Dendritic cell treated with granulocyte-macrophage colony-stimulating factor and Interleukin-4, amounts not matched to agents 40 ng/mL and 50 ng/mL, for 4 days (primary cell): ENCODE measurements around the gene BRAT1.
"Not testable (repeated sequence)": the region's sequence is repeated elsewhere in the genome, so short reads cannot be mapped to it uniquely, and the experiment has no call there.

Experiments
- H3K27ac Mint-ChIP-seq: one replicate; pipeline ENCODE4 v1.8.0; 2022; ENCODE audit warnings: mild to moderate bottlenecking, mixed read lengths
- H3K27me3 Mint-ChIP-seq: one replicate; pipeline ENCODE4 v1.8.0; 2022; ENCODE audit warnings: mild to moderate bottlenecking, mixed read lengths
- H3K36me3 Mint-ChIP-seq: one replicate; pipeline ENCODE4 v1.8.0; 2022; ENCODE audit warnings: low read depth, mixed read lengths
- H3K4me1 Mint-ChIP-seq: one replicate; pipeline ENCODE4 v1.8.0; 2022; ENCODE audit warnings: low read depth, mixed read lengths
- H3K4me3 Mint-ChIP-seq: one replicate; pipeline ENCODE4 v1.8.0; 2022; ENCODE audit warnings: mild to moderate bottlenecking, moderate library complexity, mixed read lengths
- H3K9me3 Mint-ChIP-seq: one replicate; pipeline ENCODE4 v1.8.0; 2022; ENCODE audit warnings: mixed read lengths
- intact Hi-C: fragments of 100-400 bp; cut with micrococcal nuclease; formaldehyde crosslinking; loops from one replicate; pipeline ENCODE4 v1.15.0; 2022

The BRAT1 gene

DNA sequence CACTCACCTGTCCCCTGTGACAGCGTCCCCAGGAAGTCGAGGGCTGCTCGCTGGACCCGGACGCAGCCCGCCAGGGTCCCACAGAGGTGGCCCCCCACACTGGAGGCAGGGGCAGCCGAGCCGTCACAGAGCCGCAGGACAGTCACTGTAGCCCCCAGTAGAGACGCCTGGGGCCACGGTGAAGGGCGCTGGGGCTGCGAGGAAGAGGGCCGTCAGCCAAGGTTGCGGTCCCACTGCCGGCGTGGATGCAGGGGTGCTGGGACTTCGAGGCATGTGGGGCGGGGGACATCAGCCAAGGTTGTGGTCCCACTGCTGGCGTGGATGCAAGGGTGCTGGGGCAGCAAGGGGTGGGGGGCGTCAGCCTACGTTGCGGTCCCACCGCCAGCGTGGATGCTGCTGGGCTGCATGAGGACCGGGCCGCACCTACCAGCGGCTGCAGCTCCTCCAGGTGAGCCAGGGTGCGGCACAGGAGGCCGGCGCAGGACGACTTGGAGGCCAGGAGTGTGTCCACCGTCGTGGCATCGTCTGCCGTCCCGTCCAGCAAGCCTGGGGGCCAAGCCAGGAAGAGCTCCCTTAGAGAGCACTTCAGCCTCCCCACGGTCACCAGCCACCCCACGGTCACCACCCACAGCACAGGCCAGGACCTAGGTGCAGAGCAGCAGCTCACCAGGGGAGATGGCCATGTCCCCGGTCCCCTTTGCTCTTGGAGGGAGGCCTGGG lies 13.9 kb downstream of the BRAT1 start:
- Mint-ChIP-seq H3K4me3 (no peak overlapping the region), H3K4me1 (peaks cover 21% of the 10 kb centered on the region), H3K9me3 (no peaks in the 10 kb centered on the region), H3K27ac (no peak overlapping the region), H3K36me3 (peaks cover 93% of the 10 kb centered on the region), H3K27me3 (no peaks in the 10 kb centered on the region)
- intact Hi-C loops: no loop called here

DNA sequence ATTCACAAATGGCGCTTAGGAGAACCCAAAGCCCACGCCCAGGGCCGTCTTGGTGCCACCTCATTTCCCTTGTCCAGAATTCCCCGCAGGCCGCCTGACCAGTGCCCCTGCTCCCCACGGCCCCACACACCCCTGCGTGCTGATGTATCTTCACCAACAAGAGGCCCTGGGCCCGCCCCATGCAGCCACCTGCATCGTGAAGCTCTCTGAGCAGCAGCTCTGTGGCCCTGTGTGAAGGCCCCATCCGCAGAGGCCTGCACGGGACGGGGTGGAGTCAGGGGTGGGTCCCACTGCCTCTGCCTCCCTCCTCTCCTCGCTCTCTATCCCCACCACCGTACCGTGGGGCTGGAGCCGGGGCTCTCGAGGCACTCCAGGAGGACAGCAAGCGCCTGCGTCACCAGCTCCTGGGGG lies 14.7 kb downstream of the BRAT1 start:
- Mint-ChIP-seq H3K4me1 (peaks cover 21% of the 10 kb centered on the region), H3K36me3 (peaks cover 85% of the 10 kb centered on the region), H3K9me3 (no peaks in the 10 kb centered on the region), H3K27ac (no peak overlapping the region), H3K4me3 (no peak overlapping the region), H3K27me3 (no peaks in the 10 kb centered on the region)
- intact Hi-C loops: no loop called here

DNA sequence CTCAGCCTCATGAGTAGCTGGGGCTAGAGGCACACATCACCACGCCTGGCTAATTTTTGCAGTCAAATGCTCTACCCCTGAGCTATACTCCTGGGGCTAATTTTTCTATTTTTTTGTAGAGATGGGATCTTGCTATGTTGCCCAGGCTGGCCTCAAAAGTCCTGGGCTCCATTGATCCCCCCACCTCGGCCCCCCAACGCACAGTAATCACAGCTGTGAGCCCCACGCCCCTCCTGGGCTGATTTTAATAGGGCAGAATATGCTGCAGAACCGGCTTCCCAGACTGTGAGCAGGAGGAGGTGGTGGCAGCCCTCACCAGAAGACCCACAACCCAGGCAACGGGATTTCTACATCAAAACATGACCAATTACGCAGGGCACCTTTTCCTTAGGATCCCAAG lies 15.2 kb downstream of the BRAT1 start:
- no peak overlapping the region for H3K4me3 Mint-ChIP-seq
- H3K9me3 Mint-ChIP-seq: no peaks in the 10 kb centered on the region
- peaks cover 25% of the 10 kb centered on the region for H3K4me1 Mint-ChIP-seq
- H3K27me3 Mint-ChIP-seq: no peaks in the 10 kb centered on the region
- H3K27ac Mint-ChIP-seq: no peak overlapping the region
- peaks cover 80% of the 10 kb centered on the region for H3K36me3 Mint-ChIP-seq
- intact Hi-C loops: no loop called here

DNA sequence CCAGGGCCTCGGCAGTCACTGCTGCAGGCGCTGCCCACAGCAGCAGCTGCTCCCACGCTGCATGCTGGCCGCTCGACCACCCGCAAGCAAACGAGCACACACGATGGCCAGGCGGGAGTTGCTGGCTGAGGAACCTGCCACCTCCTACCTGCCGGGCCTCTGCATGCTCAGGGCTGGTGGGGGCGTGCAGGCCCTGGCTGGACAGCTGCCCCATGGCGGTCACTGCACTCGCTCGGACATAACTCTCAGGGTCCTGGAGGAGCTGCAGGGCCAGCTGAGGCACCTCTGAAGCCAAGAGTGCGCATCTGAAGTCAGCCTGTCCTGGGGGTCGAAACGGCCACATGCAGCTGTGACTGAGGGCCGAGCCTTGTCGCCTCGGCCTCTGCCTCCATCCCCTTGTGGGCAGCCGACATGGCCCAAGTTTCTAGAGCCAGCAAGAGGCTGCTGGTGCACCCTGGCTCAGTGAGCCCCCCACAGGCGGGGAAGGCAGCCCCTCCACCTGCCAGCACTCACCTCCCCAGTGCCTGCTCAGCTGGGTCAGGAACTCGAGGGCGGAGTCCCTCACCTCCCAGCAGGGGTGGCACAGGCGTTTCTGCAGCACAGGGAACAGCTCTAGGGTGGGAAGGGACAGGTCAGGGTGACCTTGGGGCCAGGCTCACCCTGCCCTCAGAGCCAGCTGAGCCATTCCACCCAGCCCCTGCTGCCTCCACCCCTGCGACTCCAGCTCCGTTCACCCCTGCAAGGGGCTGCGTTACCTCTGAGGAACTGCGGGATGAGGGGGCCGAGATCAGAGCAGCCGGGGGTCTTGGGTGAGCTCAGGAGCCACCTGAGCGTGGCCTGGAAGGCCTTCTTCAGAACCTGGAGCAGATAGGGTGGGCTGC lies 16.1 kb downstream of the BRAT1 start:
- intact Hi-C loops: no loop called here
- H3K27ac Mint-ChIP-seq: no peak overlapping the region

DNA sequence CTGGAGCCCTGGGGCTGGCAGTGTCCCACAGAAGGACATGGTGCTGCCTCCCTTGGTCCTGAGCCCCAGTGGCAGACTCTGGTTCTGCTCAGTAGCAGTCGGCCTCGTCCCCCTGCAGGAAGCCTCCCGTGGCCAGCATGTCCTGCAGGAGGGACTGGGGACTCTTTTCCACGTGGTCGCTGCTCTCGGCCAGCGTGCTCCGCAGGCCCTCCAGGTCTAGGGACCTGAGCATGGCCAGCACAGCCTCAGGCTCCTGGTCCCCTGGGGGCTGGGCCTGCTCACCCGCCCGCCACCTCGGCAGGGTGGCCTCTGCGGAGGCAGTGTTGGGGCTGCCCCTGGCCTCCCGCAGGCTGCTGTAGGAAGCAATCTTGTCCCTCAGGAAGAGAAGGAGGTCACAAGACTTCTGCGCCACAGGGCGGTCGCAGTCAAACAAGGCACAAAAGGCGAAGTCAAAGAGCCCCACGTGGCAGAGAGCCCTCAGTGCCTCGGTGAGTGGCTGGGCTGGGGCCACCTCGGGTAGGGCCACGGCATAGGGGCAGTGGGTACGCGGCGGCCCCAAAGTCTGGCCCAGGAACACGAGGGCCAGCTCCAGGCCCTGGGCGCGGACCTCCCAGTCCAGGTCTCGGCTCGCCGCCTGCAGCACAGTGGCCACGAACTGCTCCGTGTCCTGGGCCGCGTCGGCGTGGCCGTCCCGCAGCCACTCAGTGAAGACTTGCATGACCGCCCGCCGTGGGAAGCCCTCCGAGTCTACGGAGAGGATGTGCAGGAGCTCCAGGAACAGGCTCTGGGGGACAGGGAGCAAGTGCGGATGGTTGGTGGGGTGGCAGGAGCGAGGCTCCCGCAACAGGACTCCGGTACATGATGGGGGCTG lies 17.1 kb downstream of the BRAT1 start:
- Mint-ChIP-seq H3K4me1 (peaks cover 11% of the 10 kb centered on the region), H3K36me3 (peaks cover 60% of the 10 kb centered on the region), H3K4me3 (no peak overlapping the region), H3K9me3 (no peaks in the 10 kb centered on the region), H3K27me3 (no peaks in the 10 kb centered on the region), H3K27ac (no peak overlapping the region)
- intact Hi-C loops: no loop called here

More for the DNA sequence above, 16.1 kb downstream of the BRAT1 start:
- Mint-ChIP-seq H3K27me3 (no peaks in the 10 kb centered on the region), H3K4me1 (peaks cover 22% of the 10 kb centered on the region), H3K4me3 (no peak overlapping the region), H3K9me3 (no peaks in the 10 kb centered on the region), H3K36me3 (peaks cover 71% of the 10 kb centered on the region)

DNA sequence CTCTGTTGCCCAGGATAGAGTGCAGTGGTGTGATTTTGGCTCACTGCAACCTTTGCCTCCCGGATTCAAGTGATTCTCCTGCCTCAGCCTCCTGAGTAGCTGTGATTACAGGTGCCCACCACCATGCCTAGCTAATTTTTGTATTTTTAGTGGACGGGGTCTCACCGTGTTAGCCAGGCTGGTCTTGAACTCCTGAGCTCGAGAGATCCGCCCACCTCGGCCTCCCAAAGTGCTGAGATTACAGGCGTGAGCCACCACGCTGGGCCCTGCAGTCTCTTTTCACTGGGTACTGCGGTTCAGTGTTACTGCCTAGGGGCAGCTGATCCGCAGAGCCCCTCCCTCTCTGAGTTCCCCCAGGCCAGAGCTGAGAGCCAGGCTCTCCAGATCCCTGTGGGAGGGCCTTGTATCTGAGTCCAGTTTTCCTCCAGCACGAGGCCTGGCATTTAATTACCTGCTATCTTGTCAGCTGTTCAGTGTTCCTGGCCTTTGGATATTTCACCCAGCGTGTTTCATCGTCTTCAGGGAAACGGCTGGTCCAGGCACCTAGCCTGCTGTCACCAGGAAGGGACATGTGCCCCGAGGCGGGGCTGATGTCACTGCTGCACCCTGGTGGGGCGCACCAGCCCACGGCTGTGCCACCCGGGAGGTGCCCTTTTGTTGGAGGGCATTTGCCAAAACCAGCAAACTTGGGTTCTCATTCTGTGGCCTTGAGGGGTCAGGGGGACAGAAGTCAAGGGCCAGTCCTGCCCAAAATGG lies 19.3 kb downstream of the BRAT1 start:
- H3K4me1 Mint-ChIP-seq: peaks cover 22% of the 10 kb centered on the region
- H3K9me3 Mint-ChIP-seq, H3K27me3 Mint-ChIP-seq, intact Hi-C loops, H3K27ac Mint-ChIP-seq, H3K4me3 Mint-ChIP-seq: not testable (repeated sequence)
- peaks cover 39% of the 10 kb centered on the region for H3K36me3 Mint-ChIP-seq

DNA sequence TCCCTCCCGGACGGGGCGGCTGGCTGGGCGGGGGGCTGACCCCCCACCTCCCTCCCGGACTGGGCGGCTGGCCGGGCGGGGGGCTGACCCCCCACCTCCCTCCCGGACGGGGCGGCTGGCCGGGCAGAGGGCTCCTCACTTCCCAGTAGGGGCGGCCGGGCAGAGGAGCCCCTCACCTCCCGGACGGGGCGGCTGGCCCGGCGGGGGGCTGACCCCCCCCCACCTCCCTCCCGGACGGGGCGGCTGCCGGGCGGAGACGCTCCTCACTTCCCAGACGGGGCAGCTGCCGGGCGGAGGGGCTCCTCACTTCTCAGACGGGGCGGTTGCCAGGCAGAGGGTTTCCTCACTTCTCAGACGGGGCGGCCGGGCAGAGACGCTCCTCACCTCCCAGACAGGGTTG lies 21.1 kb downstream of the BRAT1 start:
- H3K27ac Mint-ChIP-seq, H3K27me3 Mint-ChIP-seq, H3K4me3 Mint-ChIP-seq, intact Hi-C loops, H3K9me3 Mint-ChIP-seq: not testable (repeated sequence)
- Mint-ChIP-seq H3K4me1 (peaks cover 41% of the 10 kb centered on the region), H3K36me3 (peaks cover 20% of the 10 kb centered on the region)

DNA sequence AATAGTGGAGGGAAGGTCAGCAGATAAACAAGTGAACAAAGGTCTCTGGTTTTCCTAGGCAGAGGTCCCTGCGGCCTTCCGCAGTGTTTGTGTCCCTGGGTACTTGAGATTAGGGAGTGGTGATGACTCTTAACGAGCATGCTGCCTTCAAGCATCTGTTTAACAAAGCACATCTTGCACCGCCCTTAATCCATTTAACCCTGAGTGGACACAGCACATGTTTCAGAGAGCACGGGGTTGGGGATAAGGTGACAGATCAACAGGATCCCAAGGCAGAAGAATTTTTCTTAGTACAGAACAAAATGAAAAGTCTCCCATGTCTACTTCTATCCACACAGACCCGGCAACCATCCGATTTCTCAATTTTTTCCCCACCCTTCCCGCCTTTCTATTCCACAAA lies 21.8 kb downstream of the BRAT1 start:
- Mint-ChIP-seq H3K4me1 (peaks cover 47% of the 10 kb centered on the region), H3K36me3 (peaks cover 20% of the 10 kb centered on the region)
- H3K27ac Mint-ChIP-seq, intact Hi-C loops, H3K9me3 Mint-ChIP-seq, H3K4me3 Mint-ChIP-seq, H3K27me3 Mint-ChIP-seq: not testable (repeated sequence)

DNA sequence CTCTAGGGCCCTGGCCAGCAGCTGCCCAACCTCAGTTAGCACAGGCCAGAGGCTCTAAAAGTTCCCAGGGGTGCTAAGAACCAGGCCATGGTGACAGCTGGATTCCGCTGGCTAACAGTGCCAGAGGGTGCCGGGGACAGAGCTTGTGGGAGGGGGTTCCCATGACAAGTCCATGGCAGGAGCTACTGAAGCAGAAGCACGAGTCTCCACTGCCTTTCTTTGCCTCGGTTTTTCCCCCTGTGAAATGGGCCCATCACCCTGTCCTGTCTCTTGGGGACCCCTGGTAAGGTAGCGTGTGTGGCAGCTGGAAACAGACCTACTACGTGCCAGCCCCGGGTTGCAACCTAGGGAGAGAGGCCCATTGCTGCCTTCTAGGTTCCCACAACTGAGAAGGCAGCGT lies 22.5 kb downstream of the BRAT1 start:
- H3K27ac Mint-ChIP-seq, H3K27me3 Mint-ChIP-seq: not testable (repeated sequence)
- peaks cover 54% of the 10 kb centered on the region for H3K4me1 Mint-ChIP-seq

DNA sequence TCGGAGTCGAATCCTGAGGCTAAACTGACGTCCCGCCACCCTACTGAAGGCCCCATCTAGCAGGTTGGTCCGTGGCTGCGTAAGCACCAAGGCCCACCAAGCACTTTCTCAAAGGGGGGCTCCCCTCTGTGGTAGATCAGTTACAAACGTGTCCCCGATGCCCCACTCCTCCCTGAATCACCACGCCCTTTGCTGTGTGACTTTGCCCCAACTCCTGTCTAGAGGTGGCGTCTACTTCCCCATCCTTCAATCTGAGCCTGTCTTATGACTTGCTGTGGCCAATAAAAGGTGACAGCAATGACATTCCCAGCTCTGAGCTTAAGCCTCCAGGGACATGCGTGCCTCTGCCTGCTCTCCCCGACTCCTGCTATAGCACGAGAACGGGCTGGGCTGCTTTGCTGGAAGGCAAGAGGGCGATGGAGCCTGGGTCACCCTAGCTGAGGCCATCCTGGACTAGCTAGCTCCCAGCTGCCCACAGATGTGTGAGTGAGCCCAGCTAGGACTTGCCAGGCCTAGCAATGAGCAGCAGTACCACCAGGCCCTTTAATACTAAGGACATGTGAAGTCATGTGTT lies 23.0 kb downstream of the BRAT1 start:
- peak overlapping the region; percentile 98 for H3K27ac Mint-ChIP-seq
- H3K4me3 Mint-ChIP-seq: not testable (repeated sequence)

More for the DNA sequence above, 22.5 kb downstream of the BRAT1 start:
- H3K4me3 Mint-ChIP-seq, intact Hi-C loops, H3K9me3 Mint-ChIP-seq: not testable (repeated sequence)
- peaks cover 20% of the 10 kb centered on the region for H3K36me3 Mint-ChIP-seq

DNA sequence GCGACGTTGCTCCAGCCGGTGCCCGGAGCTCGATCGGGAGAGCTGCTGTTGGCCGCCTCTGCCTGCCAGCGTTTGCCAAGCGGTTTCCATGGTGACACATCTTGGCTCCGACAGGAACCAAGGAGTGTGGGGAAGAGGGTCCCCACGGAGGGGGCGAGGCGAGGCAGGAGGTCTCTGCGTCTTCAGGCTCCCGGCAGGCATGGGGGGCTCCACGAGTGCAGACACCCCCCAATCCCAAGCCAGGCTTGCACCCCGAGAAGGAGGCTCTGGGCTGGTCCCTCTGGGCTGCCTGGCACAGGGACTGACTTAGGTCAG lies 23.6 kb downstream of the BRAT1 start:
- H3K9me3 Mint-ChIP-seq, H3K4me3 Mint-ChIP-seq, intact Hi-C loops, H3K27me3 Mint-ChIP-seq: not testable (repeated sequence)
- peak overlapping the region; percentile 98 for H3K27ac Mint-ChIP-seq
- peaks cover 65% of the 10 kb centered on the region for H3K4me1 Mint-ChIP-seq
- peaks cover 24% of the 10 kb centered on the region for H3K36me3 Mint-ChIP-seq

More for the DNA sequence above, 23.0 kb downstream of the BRAT1 start:
- H3K4me1 Mint-ChIP-seq: peaks cover 60% of the 10 kb centered on the region
- H3K9me3 Mint-ChIP-seq, intact Hi-C loops, H3K27me3 Mint-ChIP-seq: not testable (repeated sequence)
- peaks cover 20% of the 10 kb centered on the region for H3K36me3 Mint-ChIP-seq

DNA sequence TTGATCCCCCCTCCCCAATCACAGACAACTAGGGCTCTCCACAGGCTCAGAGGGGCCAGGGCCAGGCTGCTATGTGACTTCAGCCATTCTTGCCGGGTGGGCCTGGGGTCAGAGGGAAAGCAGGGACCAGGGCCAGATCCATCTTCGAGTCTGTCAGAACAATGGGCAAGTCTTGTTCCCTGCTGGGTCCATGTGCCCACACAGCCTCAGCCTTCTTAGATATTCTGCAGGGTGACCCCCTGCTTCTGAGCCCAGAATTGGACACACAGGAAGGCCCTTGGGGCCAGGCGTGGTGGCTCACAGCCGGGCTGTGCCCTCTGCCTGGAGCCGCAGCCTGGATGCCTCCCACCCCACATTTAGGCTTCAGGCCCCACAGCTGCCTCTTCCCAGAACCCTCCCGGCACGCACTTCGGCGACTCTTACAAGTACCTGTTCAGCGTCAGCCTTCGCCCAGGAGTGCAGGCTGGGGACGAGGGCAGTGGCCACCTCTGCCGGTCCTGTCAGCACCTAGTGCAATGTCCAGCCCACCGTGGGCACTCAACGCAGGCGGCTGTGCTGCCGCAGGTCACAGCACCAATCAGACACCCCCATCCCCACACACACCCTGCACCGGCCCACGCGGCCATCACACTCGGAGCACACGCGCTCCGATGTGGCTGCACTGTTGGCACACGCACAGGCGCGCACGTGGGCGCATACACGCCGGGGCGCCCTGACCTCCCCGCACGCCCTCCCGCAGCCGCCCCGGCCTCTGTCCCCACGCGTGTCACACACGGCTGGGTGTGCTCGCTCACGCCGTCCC lies 24.1 kb downstream of the BRAT1 start:
- Mint-ChIP-seq H3K4me3 (peak overlapping the region; percentile 63), H3K27ac (peak overlapping the region; percentile 98), H3K36me3 (peaks cover 30% of the 10 kb centered on the region), H3K4me1 (peaks cover 71% of the 10 kb centered on the region)
- H3K9me3 Mint-ChIP-seq, H3K27me3 Mint-ChIP-seq, intact Hi-C loops: not testable (repeated sequence)
